Parathyroid adenoma (tissue), 2 donors: ENCODE data around the gene DUSP8.

Experiments used
- H2AFZ ChIP-seq: fragments of 300-600 bp; sonication (generic); one replicate; pipeline ENCODE4 v1.7.0; 2017; ENCODE audit warnings: antibody characterized with exemption, mild to moderate bottlenecking
- H3K27ac ChIP-seq: fragments of 300-600 bp; sonication (generic); one replicate; pipeline ENCODE4 v1.7.0; 2017
- H3K27me3 ChIP-seq: fragments of 300-600 bp; sonication (generic); one replicate; pipeline ENCODE4 v1.7.0; 2017; ENCODE audit warnings: low read length; ENCODE audit not compliant: control insufficient read depth, insufficient read depth
- H3K36me3 ChIP-seq: fragments of 300-600 bp; sonication (generic); one replicate; pipeline ENCODE4 v1.7.0; 2017; ENCODE audit warnings: low read length; ENCODE audit not compliant: control insufficient read depth, insufficient read depth
- H3K4me1 ChIP-seq: fragments of 300-600 bp; sonication (generic); one replicate; pipeline ENCODE4 v1.7.0; 2017; ENCODE audit warnings: control low read depth
- H3K4me2 ChIP-seq: fragments of 300-600 bp; sonication (generic); one replicate; pipeline ENCODE4 v1.7.0; 2017; ENCODE audit warnings: low read length
- H3K4me3 ChIP-seq: fragments of 300-600 bp; sonication (generic); one replicate; pipeline ENCODE4 v1.7.0; 2017; ENCODE audit warnings: low read depth, low read length
- H3K79me2 ChIP-seq: fragments of 300-600 bp; sonication (generic); one replicate; pipeline ENCODE4 v1.7.0; 2017; ENCODE audit warnings: control low read depth
- H3K9ac ChIP-seq: fragments of 300-600 bp; sonication (generic); one replicate; pipeline ENCODE4 v1.7.0; 2017; ENCODE audit warnings: mild to moderate bottlenecking
- H3K9me3 ChIP-seq: fragments of 300-600 bp; sonication (generic); one replicate; pipeline ENCODE4 v1.7.0; 2017; ENCODE audit warnings: low read length; ENCODE audit not compliant: control insufficient read depth
- CTCF ChIP-seq: fragments of 300-600 bp; sonication (generic); IDR thresholded peaks from one replicate; pipeline ENCODE4 v1.7.0; 2017; ENCODE audit warnings: antibody characterized with exemption, mild to moderate bottlenecking
- donor health status: primary hyperparathyroidism.

The DUSP8 gene

GRCh38 chr11:1573903-1574237 is 1.8 kb upstream of the DUSP8 start:
- Histone ChIP-seq H2AFZ (peak overlapping the region; percentile 80), H3K9ac (no peak overlapping the region), H3K36me3 (no peaks in the 10 kb centered on the region), H3K27ac (peak overlapping the region; percentile 74), H3K9me3 (no peaks in the 10 kb centered on the region), H3K27me3 (no peaks in the 10 kb centered on the region), H3K4me3 (peak overlapping the region; percentile 53), H3K4me1 (no peaks in the 10 kb centered on the region), H3K79me2 (no peaks in the 10 kb centered on the region), H3K4me2 (peak overlapping the region; percentile 71)
- TF ChIP-seq CTCF = no peak

GRCh38 chr11:1573077-1573902 is 1.2 kb upstream of the DUSP8 start:
- peak overlapping the region; percentile 53 for H3K4me3 ChIP-seq
- H2AFZ ChIP-seq = peak overlapping the region; percentile 80
- H3K36me3 ChIP-seq = no peaks in the 10 kb centered on the region
- no peak overlapping the region for H3K9ac ChIP-seq
- no peaks in the 10 kb centered on the region for H3K9me3 ChIP-seq
- H3K4me1 ChIP-seq = no peaks in the 10 kb centered on the region
- H3K79me2 ChIP-seq = no peaks in the 10 kb centered on the region
- no peak for TF ChIP-seq CTCF
- H3K27me3 ChIP-seq = no peaks in the 10 kb centered on the region
- H3K4me2 ChIP-seq = peak overlapping the region; percentile 71
- H3K27ac ChIP-seq = peak overlapping the region; percentile 74

- H3K36me3 ChIP-seq = no peaks in the 10 kb centered on the region
- peak overlapping the region; percentile 46 for H3K4me3 ChIP-seq
- no peak for TF ChIP-seq CTCF
- no peak overlapping the region for H2AFZ ChIP-seq
- H3K4me1 ChIP-seq = no peaks in the 10 kb centered on the region
- no peak overlapping the region for H3K27ac ChIP-seq
- H3K27me3 ChIP-seq = no peaks in the 10 kb centered on the region
- H3K9me3 ChIP-seq = no peaks in the 10 kb centered on the region
- H3K9ac ChIP-seq = no peak overlapping the region
- no peaks in the 10 kb centered on the region for H3K79me2 ChIP-seq
- no peak overlapping the region for H3K4me2 ChIP-seq
Measured at GRCh38 chr11:1571760-1572196, 293 bp downstream of the DUSP8 start.

GRCh38 chr11:1570896-1571759 is 943 bp downstream of the DUSP8 start:
- no peaks in the 10 kb centered on the region for H3K4me1 ChIP-seq

More at GRCh38 chr11:1570896-1571759, 943 bp downstream of the DUSP8 start:
- no peaks in the 10 kb centered on the region for H3K36me3 ChIP-seq
- peak overlapping the region; percentile 55 for H3K4me2 ChIP-seq
- no peaks in the 10 kb centered on the region for H3K79me2 ChIP-seq
- no peak for TF ChIP-seq CTCF
- no peaks in the 10 kb centered on the region for H3K9me3 ChIP-seq
- H3K9ac ChIP-seq = no peak overlapping the region
- H3K4me3 ChIP-seq = peak overlapping the region; percentile 46
- peak overlapping the region; percentile 60 for H2AFZ ChIP-seq
- H3K27ac ChIP-seq = no peak overlapping the region
- no peaks in the 10 kb centered on the region for H3K27me3 ChIP-seq
